ENCODE measurements around the gene DTL. TPM values are rescaled to one million over a fixed set of nuclear protein-coding genes. Genes with fewer than 3 reads are reported as not detected.

DTL gene
- total RNA-seq, 1 experiment from 2014 or later: 73.0 TPM

- H3K27ac ChIP-seq (ENCODE audit: insufficient read length, low read depth, low read length): no peak overlapping the region
Observed at GRCh38 chr1:212053993-212054392, 18.4 kb downstream of the DTL start.

More at GRCh38 chr1:212053993-212054392, 18.4 kb downstream of the DTL start:
- no peak overlapping the region for H2BK15ac ChIP-seq (ENCODE audit: low read depth, low read length)
- no peaks in the 10 kb centered on the region for H3K23me2 ChIP-seq (ENCODE audit: insufficient read length, low read depth, low read length, poor library complexity, severe bottlenecking)
- Mint-ChIP-seq H3K4me3 (no peak overlapping the region), H3K27ac (no peak overlapping the region), H3K9me3 (peaks cover 0 to 10% of the 10 kb centered on the region in 2 experiments; a peak in 4 of 5 replicates), H3K4me1 (no peaks in the 10 kb centered on the region), H3K36me3 (ENCODE audit: insufficient read depth in 1 of 3, low read depth in 3 of 3) (peaks cover 74 to 94% (median 89%) of the 10 kb centered on the region in 3 experiments), H3K27me3 (ENCODE audit: low read depth) (no peaks in the 10 kb centered on the region)
- H3K18ac ChIP-seq (ENCODE audit: insufficient read length, low read depth, low read length): no peak overlapping the region
- H3K14ac ChIP-seq (ENCODE audit: insufficient read depth, low read length): no peak overlapping the region
- H3K79me1 ChIP-seq (ENCODE audit: insufficient read depth, low read depth, low read length, poor library complexity, severe bottlenecking): no peaks in the 10 kb centered on the region
- H3K4ac ChIP-seq (ENCODE audit: low read depth, low read length): no peak overlapping the region
- H3T11ph ChIP-seq (ENCODE audit: low read length): no peak overlapping the region
- H3K23ac ChIP-seq (ENCODE audit: insufficient read length, low read depth, low read length): no peak overlapping the region
- H2BK5ac ChIP-seq (ENCODE audit: insufficient read length, low read length): no peak overlapping the region
- DNase-seq: no peak
- no peaks in the 10 kb centered on the region for H4K20me1 ChIP-seq (ENCODE audit: control insufficient read depth, insufficient read depth, insufficient read length)
- no peaks in the 10 kb centered on the region for H3K9me3 ChIP-seq (ENCODE audit: control insufficient read depth, low read depth, low read length)
- no peak overlapping the region for H2BK20ac ChIP-seq (ENCODE audit: low read depth, low read length, poor library complexity, severe bottlenecking)
- H2AFZ ChIP-seq (ENCODE audit: low read length): no peak overlapping the region
- no peak overlapping the region for H3K9ac ChIP-seq (ENCODE audit: extremely low read depth, insufficient read length, low read length)
- no peak overlapping the region for H3K56ac ChIP-seq (ENCODE audit: insufficient read length, low read depth, low read length)
- no peak overlapping the region for H4K91ac ChIP-seq (ENCODE audit: insufficient read length, low read depth, low read length)
- H2AK5ac ChIP-seq (ENCODE audit: insufficient read length, low read length): no peak overlapping the region
- no peaks in the 10 kb centered on the region for H3K4me1 ChIP-seq (ENCODE audit: insufficient read depth, low read length)
- H3K79me2 ChIP-seq (ENCODE audit: insufficient read depth, low read length): no peaks in the 10 kb centered on the region
- no peak for TF ChIP-seq CTCF (conservative IDR thresholded peaks at IDR 0.05)
- H2BK12ac ChIP-seq (ENCODE audit: insufficient read length, low read depth, low read length): no peak overlapping the region
- H3K27me3 ChIP-seq (ENCODE audit: insufficient read depth, low read length): no peaks in the 10 kb centered on the region
- H4K8ac ChIP-seq (replicated peaks; ENCODE audit: insufficient read length, low read depth, low read length): no peak overlapping the region
- no CpG with 5 or more reads among the region's 1 CpG for WGBS (ENCODE audit: extremely low coverage, insufficient read length, low lambda C conversion rate)
- H2BK120ac ChIP-seq (ENCODE audit: low read depth, low read length, poor library complexity, severe bottlenecking): no peak overlapping the region
- H3K4me2 ChIP-seq (ENCODE audit: insufficient read depth, insufficient read length, low read length): no peak overlapping the region
- H4K5ac ChIP-seq (ENCODE audit: insufficient read length, low read depth, low read length): no peak overlapping the region

All from H9 (cell line).